Rectal smooth muscle tissue (tissue), 1 donor: Measurements from ENCODE around the gene ASB15.

ENCODE experiments used
- H3K27ac ChIP-seq: one replicate; pipeline ENCODE4 v1.7.0; 2013; ENCODE audit warnings: low read depth, low read length, inconsistent platforms
- H3K27me3 ChIP-seq: one replicate; pipeline ENCODE4 v1.7.0; 2013; ENCODE audit warnings: low read length; ENCODE audit not compliant: control insufficient read depth, insufficient read depth
- H3K36me3 ChIP-seq: one replicate; pipeline ENCODE4 v1.7.0; 2013; ENCODE audit warnings: low read length; ENCODE audit not compliant: control insufficient read depth, insufficient read depth
- H3K4me1 ChIP-seq: one replicate; pipeline ENCODE4 v1.7.0; 2013; ENCODE audit warnings: low read length; ENCODE audit not compliant: control insufficient read depth, insufficient read depth
- H3K4me3 ChIP-seq: one replicate; pipeline ENCODE4 v1.7.0; 2013; ENCODE audit warnings: low read length
- H3K9ac ChIP-seq: one replicate; pipeline ENCODE4 v1.7.0; 2013; ENCODE audit warnings: low read length

ASB15 gene

DNA sequence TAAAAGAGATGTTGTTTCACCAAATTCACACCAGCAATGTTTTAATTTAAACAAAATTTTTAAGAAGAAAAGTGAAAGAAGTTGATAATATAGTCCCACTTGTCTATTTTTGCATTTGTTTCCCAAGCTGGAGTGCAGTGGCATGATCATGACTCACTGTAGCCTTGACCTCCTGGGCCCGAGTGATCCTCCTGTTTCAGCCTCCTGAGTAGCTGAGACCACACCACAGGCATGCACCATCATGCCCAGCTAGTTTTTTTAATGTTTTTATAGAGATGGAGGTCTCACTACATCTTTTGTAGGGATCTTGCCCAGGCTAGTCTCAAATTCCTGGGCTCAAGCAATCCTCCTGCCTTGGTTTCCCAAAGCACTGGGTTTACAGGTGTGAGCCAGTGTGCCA lies 29.9 kb upstream of the ASB15 start:
- no peaks in the 10 kb centered on the region for H3K36me3 ChIP-seq
- no peaks in the 10 kb centered on the region for H3K27me3 ChIP-seq
- H3K27ac ChIP-seq = no peak overlapping the region
- H3K9ac ChIP-seq = no peak overlapping the region
- H3K4me3 ChIP-seq = no peak overlapping the region
- H3K4me1 ChIP-seq = no peaks in the 10 kb centered on the region

DNA sequence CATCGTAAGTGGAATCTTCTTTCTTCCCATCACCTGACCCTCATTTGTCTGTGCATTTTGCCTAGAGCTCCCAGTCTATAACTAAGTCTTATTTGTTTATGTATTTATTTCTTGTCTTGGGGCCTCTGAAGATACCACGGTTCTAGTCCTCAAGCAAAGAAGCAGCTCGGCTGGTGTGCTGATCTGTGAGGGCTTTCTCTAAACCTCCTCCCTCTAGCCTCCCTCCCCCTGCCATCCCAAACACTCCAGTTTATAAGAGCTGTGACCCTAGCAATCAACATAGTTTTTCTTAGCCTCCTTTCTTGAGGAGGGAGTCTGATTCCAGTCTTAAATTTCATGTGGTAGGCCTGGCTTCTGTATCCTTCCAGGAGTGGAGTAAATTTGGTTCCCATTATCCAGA lies 28.3 kb upstream of the ASB15 start:
- Histone ChIP-seq H3K9ac (no peak overlapping the region), H3K4me1 (no peaks in the 10 kb centered on the region), H3K36me3 (no peaks in the 10 kb centered on the region), H3K27me3 (no peaks in the 10 kb centered on the region), H3K4me3 (no peak overlapping the region), H3K27ac (no peak overlapping the region)

DNA sequence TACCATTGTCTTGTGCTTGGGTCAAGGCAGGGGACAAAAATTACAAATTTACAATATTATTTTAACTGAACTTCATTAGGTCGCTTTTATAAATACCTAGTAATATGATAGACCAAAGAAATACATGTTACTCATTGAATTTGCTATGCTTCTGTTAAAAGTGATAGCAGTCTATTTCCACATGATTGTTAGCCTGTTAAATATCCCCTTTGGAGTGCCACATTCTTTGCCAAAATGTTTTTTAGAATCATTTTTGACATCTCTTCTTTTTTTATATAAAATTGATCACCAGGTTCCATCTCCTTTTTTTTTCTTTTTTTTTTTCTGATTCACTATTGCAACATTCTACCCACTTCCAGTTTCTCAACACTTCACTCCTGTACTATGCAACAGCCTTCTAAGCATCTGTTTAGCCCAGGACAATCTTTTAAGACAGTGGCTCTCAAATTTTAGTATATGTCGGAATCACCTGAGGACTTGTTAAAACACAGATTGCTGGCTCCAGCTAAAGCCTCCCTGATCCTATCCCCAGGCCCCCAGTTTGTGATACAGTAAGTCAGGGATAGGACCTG lies 27.6 kb upstream of the ASB15 start:
- H3K27me3 ChIP-seq = no peaks in the 10 kb centered on the region
- no peaks in the 10 kb centered on the region for H3K4me1 ChIP-seq
- H3K36me3 ChIP-seq = no peaks in the 10 kb centered on the region
- no peak overlapping the region for H3K27ac ChIP-seq
- H3K9ac ChIP-seq = no peak overlapping the region
- H3K4me3 ChIP-seq = no peak overlapping the region

DNA sequence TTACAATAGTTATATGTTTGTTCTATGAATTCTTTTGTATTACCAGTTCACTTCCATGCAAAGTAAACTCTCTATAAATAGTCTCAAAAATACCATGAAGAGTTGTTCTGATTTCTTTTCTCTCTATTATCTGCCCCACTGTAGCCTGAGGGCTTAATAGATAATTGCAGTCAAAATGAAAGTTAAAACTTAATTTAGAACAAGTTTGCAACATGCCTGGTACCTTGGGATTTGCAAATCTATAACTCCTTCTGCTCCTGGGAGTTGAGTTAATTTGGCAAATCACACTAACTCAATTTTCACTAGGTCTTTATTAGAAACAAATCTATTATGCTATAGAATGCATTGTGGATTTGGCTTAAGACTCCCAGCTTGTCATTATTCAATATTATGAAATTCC lies 22.2 kb upstream of the ASB15 start:
- no peaks in the 10 kb centered on the region for H3K27me3 ChIP-seq
- H3K9ac ChIP-seq = no peak overlapping the region
- H3K4me1 ChIP-seq = no peaks in the 10 kb centered on the region
- H3K27ac ChIP-seq = no peak overlapping the region
- H3K4me3 ChIP-seq = no peak overlapping the region
- no peaks in the 10 kb centered on the region for H3K36me3 ChIP-seq

GRCh38 chr7:123580406-123581161 lies 21.0 kb upstream of the ASB15 start:
- H3K9ac ChIP-seq = no peak overlapping the region
- H3K4me3 ChIP-seq = no peak overlapping the region
- no peaks in the 10 kb centered on the region for H3K4me1 ChIP-seq
- H3K27ac ChIP-seq = no peak overlapping the region
- no peaks in the 10 kb centered on the region for H3K27me3 ChIP-seq
- H3K36me3 ChIP-seq = no peaks in the 10 kb centered on the region

DNA sequence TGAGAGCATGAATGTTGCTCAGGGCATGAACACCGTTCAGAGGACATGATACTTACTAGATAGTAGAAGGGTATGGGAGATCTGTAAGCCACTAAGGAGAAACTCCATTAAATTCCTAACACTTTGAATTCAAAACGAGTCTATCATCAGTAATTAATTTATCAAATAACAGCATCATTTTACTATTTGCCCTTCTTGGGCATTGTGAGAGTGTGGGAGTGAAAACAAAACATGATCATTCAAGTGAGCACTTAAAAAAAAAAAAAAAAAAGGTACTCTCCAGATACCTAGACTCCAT lies 20.5 kb upstream of the ASB15 start:
- no peak overlapping the region for H3K27ac ChIP-seq

GRCh38 chr7:123583821-123584220 lies 17.8 kb upstream of the ASB15 start:
- Histone ChIP-seq H3K27me3 (no peaks in the 10 kb centered on the region), H3K27ac (no peak overlapping the region), H3K36me3 (no peaks in the 10 kb centered on the region), H3K4me1 (no peaks in the 10 kb centered on the region), H3K4me3 (no peak overlapping the region), H3K9ac (no peak overlapping the region)

More for the DNA sequence above, 20.5 kb upstream of the ASB15 start:
- Histone ChIP-seq H3K36me3 (no peaks in the 10 kb centered on the region), H3K9ac (no peak overlapping the region), H3K27me3 (no peaks in the 10 kb centered on the region), H3K4me1 (no peaks in the 10 kb centered on the region), H3K4me3 (no peak overlapping the region)

- Histone ChIP-seq H3K4me3 (no peak overlapping the region), H3K4me1 (no peaks in the 10 kb centered on the region), H3K27me3 (no peaks in the 10 kb centered on the region), H3K36me3 (no peaks in the 10 kb centered on the region), H3K27ac (no peak overlapping the region), H3K9ac (no peak overlapping the region)
These were observed 13.2 kb upstream of the ASB15 start for GRCh38 chr7:123588376-123588775.

GRCh38 chr7:123594813-123595241 lies 6.8 kb upstream of the ASB15 start:
- Histone ChIP-seq H3K9ac (no peak overlapping the region), H3K4me3 (no peak overlapping the region), H3K4me1 (no peaks in the 10 kb centered on the region), H3K27me3 (no peaks in the 10 kb centered on the region), H3K27ac (no peak overlapping the region), H3K36me3 (no peaks in the 10 kb centered on the region)

GRCh38 chr7:123598657-123599056 lies 3.0 kb upstream of the ASB15 start:
- Histone ChIP-seq H3K4me3 (no peak overlapping the region), H3K4me1 (no peaks in the 10 kb centered on the region), H3K27me3 (no peaks in the 10 kb centered on the region), H3K27ac (no peak overlapping the region), H3K9ac (no peak overlapping the region), H3K36me3 (no peaks in the 10 kb centered on the region)

- H3K9ac ChIP-seq = no peak overlapping the region
- no peaks in the 10 kb centered on the region for H3K36me3 ChIP-seq
- H3K4me1 ChIP-seq = no peaks in the 10 kb centered on the region
- no peak overlapping the region for H3K4me3 ChIP-seq
- H3K27me3 ChIP-seq = no peaks in the 10 kb centered on the region
- H3K27ac ChIP-seq = no peak overlapping the region
These were observed 1.9 kb upstream of the ASB15 start for GRCh38 chr7:123599766-123600165.

DNA sequence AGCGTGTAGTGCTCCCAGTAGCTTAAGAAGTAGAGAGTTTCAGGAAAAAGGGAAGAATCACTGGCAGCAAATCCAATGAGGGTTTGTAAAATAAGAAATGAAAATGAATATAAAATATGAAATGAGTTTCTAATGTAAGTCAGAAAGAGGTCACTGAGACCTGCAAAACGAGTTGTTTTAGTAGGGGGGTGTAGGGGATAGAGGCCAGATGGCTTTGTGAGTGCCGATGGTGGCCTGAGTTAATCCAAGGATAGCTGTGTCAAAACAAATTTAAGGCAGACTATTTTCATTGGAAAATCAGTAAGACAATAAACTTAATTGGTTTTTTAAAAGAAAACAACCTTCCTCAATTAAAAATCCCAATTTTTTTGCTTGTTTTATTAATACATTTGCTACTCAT lies 745 bp upstream of the ASB15 start:
- H3K4me3 ChIP-seq = no peak overlapping the region
- H3K4me1 ChIP-seq = no peaks in the 10 kb centered on the region
- no peak overlapping the region for H3K9ac ChIP-seq
- no peaks in the 10 kb centered on the region for H3K27me3 ChIP-seq
- no peaks in the 10 kb centered on the region for H3K36me3 ChIP-seq
- H3K27ac ChIP-seq = no peak overlapping the region

GRCh38 chr7:123602648-123603047 lies 1.0 kb downstream of the ASB15 start:
- H3K27me3 ChIP-seq = no peaks in the 10 kb centered on the region
- H3K4me1 ChIP-seq = no peaks in the 10 kb centered on the region
- no peak overlapping the region for H3K4me3 ChIP-seq
- H3K36me3 ChIP-seq = no peaks in the 10 kb centered on the region
- H3K27ac ChIP-seq = no peak overlapping the region
- no peak overlapping the region for H3K9ac ChIP-seq
